GM12878 (cell line): Measurements from ENCODE around the gene LDLRAD4. TPM values are rescaled to one million over a fixed set of nuclear protein-coding genes. Genes with fewer than 3 reads are reported as not detected.

Source experiments
- ATAC-seq: fragments of 200-7000 bp; cut with Tn5 transposase; 3 replicates; pipeline ENCODE4 v1.9.1; 2020; ENCODE audit warnings: mild to moderate bottlenecking, moderate library complexity
- BruUV-seq: library from RNA; stranded (reverse); fragments of 400-500 nt; replicated peaks from 2 replicates; lab custom pipeline; 2021; lab: Mats Ljungman, UMichigan
- CTCF ChIA-PET: fragments of 300-600 bp; sonication (Branson Sonifier 250); formaldehyde crosslinking; extraction: SDS; loops from one replicate; lab custom pipeline; 2021; ENCODE audit warnings: inconsistent platforms; lab: Yijun Ruan, JAX
- POLR2A ChIA-PET: fragments of 350-600 bp; formaldehyde crosslinking; extraction: SDS; loops from one replicate; lab custom pipeline; 2021; ENCODE audit warnings: inconsistent platforms; lab: Charles Lee
- RAD21 ChIA-PET: fragments of 300-600 bp; sonication (Branson Sonifier 250); formaldehyde crosslinking; loops from one replicate; lab custom pipeline; 2023; ENCODE audit warnings: antibody characterized with exemption; ENCODE audit not compliant: unreplicated experiment; lab: Charles Lee
- SMC1A ChIA-PET: fragments of 300-600 bp; sonication (Branson Sonifier 250); formaldehyde crosslinking; loops from one replicate; lab custom pipeline; 2023; ENCODE audit not compliant: unreplicated experiment, uncharacterized antibody; lab: Charles Lee
- DNase-seq: peaks from one replicate; pipeline ENCODE4 v3.0.0-alpha.2; 2011; ENCODE audit warnings: low read depth, low spot score
- FAIRE-seq: peaks from 3 replicates; lab custom pipeline; 2011; peaks lifted over from hg19 to GRCh38; lab: Jason Lieb, UNC
- H2AFZ ChIP-seq: 2 replicates; pipeline ENCODE4 v1.6.0; 2011; ENCODE audit warnings: low read depth, low read length, control low read depth; ENCODE audit not compliant: control insufficient read depth
- H3K27ac ChIP-seq: 2 replicates; pipeline ENCODE4 v1.5.1; 2011; ENCODE audit warnings: control low read depth; ENCODE audit not compliant: control insufficient read depth, insufficient read depth
- H3K27me3 ChIP-seq, 2 experiments: replicated peaks in 1 of 2; 2 replicates each; pipeline versions ENCODE4 v1.6.0 to v1.6.1; 2011; ENCODE audit warnings: low read length in 1 of 2; ENCODE audit not compliant: control insufficient read depth in 2 of 2, insufficient read depth in 2 of 2
- H3K36me3 ChIP-seq, 2 experiments: 2 replicates each; pipeline ENCODE4 v1.5.1; 2011; ENCODE audit warnings: low read length in 1 of 2; ENCODE audit not compliant: control insufficient read depth in 2 of 2, insufficient read depth in 2 of 2
- H3K4me1 ChIP-seq: 2 replicates; pipeline ENCODE4 v1.6.1; 2011; ENCODE audit warnings: mild to moderate bottlenecking, low read length, moderate library complexity, mixed read lengths; ENCODE audit not compliant: control insufficient read depth, insufficient read depth
- H3K4me2 ChIP-seq: 2 replicates; pipeline ENCODE4 v1.6.0; 2011; ENCODE audit warnings: control low read depth; ENCODE audit not compliant: control insufficient read depth, insufficient read depth
- H3K4me3 ChIP-seq: fragments of 200-600 bp; sonication (generic); 2 replicates; pipeline ENCODE4 v1.5.1; 2016
- H3K79me2 ChIP-seq: 2 replicates; pipeline ENCODE4 v1.6.0; 2011; ENCODE audit warnings: low read length; ENCODE audit not compliant: control insufficient read depth, insufficient read depth
- H3K9ac ChIP-seq: 2 replicates; pipeline ENCODE4 v1.8.0; 2011; ENCODE audit warnings: low read length, control low read depth, mixed read lengths; ENCODE audit not compliant: control insufficient read depth, insufficient read depth
- H3K9me3 ChIP-seq: replicated peaks from 3 replicates; pipeline ENCODE4 v1.5.1; 2011; ENCODE audit warnings: mild to moderate bottlenecking, low read length; ENCODE audit not compliant: control insufficient read depth, insufficient read depth
- H4K20me1 ChIP-seq: 2 replicates; pipeline ENCODE4 v1.6.0; 2011; ENCODE audit not compliant: control insufficient read depth, insufficient read depth
- BRCA1 ChIP-seq: IDR thresholded peaks from 2 replicates; pipeline ENCODE4 v1.6.1; 2011; ENCODE audit warnings: low read depth, low read length, improper control_type of control experiment
- MXI1 ChIP-seq: fragments of 150-350 bp; IDR thresholded peaks from 2 replicates; pipeline ENCODE4 v1.6.1; 2011; ENCODE audit warnings: low read depth, mild to moderate bottlenecking, inconsistent platforms, low read length, improper control_type of control experiment
- WGBS: methylation state at CpG from one replicate; pipeline ENCODE4 v1.1.6; 2016; ENCODE audit warnings: low lambda C conversion rate; ENCODE audit not compliant: insufficient replicate concordance, insufficient coverage; ENCODE audit errors: missing lambda C conversion rate; 5-methylcytosine and 5-hydroxymethylcytosine counted together
- in situ Hi-C: fragments of 300-500 bp; cut with MboI; formaldehyde crosslinking; loops from 9 replicates; pipeline ENCODE4 v1.14.3; 2018; ENCODE audit warnings: mixed read lengths
- intact Hi-C: fragments of 100-400 bp; cut with micrococcal nuclease; formaldehyde crosslinking; loops from one replicate; pipeline ENCODE4 v1.14.2; 2022; ENCODE audit not compliant: unreplicated experiment
- polyA plus RNA-seq, 11 experiments: library from polyadenylated mRNA; depleted of rRNA in 4 of 11; unstranded in 6 of 11; stranded (reverse) in 5 of 11; fragments of >200 nt; fragmentation: Nextera tagmentation in 4 of 11; fragmentation: Illumina TruSeq in 1 of 11; extraction: Ambion mirVana in 4 of 11; extraction: Trizol in 1 of 11; gene quantifications; 1 replicate in 1 of 11; 2 replicates in 10 of 11; pipeline versions ENCODE4 v1.2.1 to v1.2.3, GENCODE V29; 2011 to 2016; ENCODE audit warnings: inconsistent platforms in 2 of 11, missing spikeins in 2 of 11, low read depth in 1 of 11
- total RNA-seq, 4 experiments: library from RNA; depleted of rRNA in 3 of 4; stranded (reverse); fragments of >200 nt in 3 of 4; fragmentation: Illumina TruSeq in 1 of 4; extraction: Trizol in 1 of 4; gene quantifications; 2 replicates each; pipeline versions ENCODE4 v1.2.1 to v1.2.3, GENCODE V29; 2013 to 2021
- TF ChIP-seq, protein P1 (sequence below): fragments of 450-650 bp; IDR thresholded peaks from 2 replicates; pipeline ENCODE4 v1.6.1; 2017; ENCODE audit warnings: mild to moderate bottlenecking, low read depth, inconsistent platforms; ENCODE audit not compliant: poor library complexity, severe bottlenecking

LDLRAD4 gene
- total and polyA plus RNA-seq, 10 of the 15 experiments (the other 5 are each of a cell fraction or from before 2014, with no cell fraction given), result 2.7 to 16.8 (median 11.2) TPM

DNA sequence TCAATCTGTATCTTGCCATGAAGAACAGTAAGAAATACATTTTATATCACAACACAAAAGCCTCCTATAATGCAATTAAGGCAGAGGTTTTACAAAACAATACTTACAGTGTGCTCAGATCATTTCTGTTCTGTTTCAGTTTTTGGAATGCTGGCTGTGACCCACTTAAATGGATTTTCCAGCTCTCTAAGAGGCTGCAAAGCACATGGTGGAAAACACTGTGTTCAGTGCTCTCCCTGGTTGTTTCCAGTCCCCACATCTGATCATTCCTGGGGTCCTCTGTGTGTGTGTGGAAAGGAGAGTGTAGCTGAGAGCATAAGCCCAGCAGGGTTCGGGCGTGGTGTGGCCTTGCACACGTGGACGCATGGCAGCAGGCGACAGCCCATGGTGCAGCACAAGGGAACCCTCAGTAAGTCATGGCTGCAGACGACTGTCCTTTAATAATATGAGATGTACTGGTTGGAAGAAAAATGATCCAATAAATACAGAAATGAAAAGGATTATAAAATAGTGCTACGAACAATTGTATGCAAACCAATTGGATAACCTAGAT, 412.2 kb downstream of the LDLRAD4 start:
- Histone ChIP-seq H3K4me2 (no peak overlapping the region), H3K36me3 (peaks cover 0 to 3% of the 10 kb centered on the region in 2 experiments; a peak in 2 of 4 replicates), H3K27me3 (no peaks in the 10 kb centered on the region), H2AFZ (no peak overlapping the region), H4K20me1 (no peaks in the 10 kb centered on the region), H3K9me3 (no peaks in the 10 kb centered on the region; the same call in 2 of the 3 replicates), H3K4me3 (no peak overlapping the region), H3K4me1 (peaks cover 5% of the 10 kb centered on the region), H3K27ac (no peak overlapping the region), H3K79me2 (no peaks in the 10 kb centered on the region), H3K9ac (no peak overlapping the region)
- in situ Hi-C loops (loop anchor here (25.0 kb wide), 1 partner anchor 468 kb away; no protein-coding TSS in a partner anchor), intact Hi-C loops (loop anchor here (1.0 kb wide), 2 partner anchors 68 to 72 kb away; no protein-coding TSS in a partner anchor)
- ChIA-PET POLR2A (no interaction called here), CTCF (interaction anchor here (0.8 to 11.8 kb wide), 6 partner anchors 8 to 412 kb away, joined by 3 to 337 read pairs (median 3); no protein-coding TSS in a partner anchor), SMC1A (interaction anchor here (0.7 to 6.9 kb wide), 6 partner anchors 15 to 417 kb away, joined by 3 to 241 read pairs (median 8); no protein-coding TSS in a partner anchor), RAD21 (interaction anchor here (0.5 to 4.1 kb wide), 4 partner anchors 52 to 686 kb away, joined by 3 to 161 read pairs (median 8); no protein-coding TSS in a partner anchor)
- WGBS, result 90% methylated on average over 7 of the region's 7 CpGs
- TF ChIP-seq, protein P1, sequence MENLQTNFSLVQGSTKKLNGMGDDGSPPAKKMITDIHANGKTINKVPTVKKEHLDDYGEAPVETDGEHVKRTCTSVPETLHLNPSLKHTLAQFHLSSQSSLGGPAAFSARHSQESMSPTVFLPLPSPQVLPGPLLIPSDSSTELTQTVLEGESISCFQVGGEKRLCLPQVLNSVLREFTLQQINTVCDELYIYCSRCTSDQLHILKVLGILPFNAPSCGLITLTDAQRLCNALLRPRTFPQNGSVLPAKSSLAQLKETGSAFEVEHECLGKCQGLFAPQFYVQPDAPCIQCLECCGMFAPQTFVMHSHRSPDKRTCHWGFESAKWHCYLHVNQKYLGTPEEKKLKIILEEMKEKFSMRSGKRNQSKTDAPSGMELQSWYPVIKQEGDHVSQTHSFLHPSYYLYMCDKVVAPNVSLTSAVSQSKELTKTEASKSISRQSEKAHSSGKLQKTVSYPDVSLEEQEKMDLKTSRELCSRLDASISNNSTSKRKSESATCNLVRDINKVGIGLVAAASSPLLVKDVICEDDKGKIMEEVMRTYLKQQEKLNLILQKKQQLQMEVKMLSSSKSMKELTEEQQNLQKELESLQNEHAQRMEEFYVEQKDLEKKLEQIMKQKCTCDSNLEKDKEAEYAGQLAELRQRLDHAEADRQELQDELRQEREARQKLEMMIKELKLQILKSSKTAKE, result no peak
- TF ChIP-seq MXI1, result no peak
- no peak for TF ChIP-seq BRCA1
- FAIRE-seq (no peak), DNase-seq (no peak), ATAC-seq (no peak)
- BruUV-seq, result TSS peak; percentile 10
